ENCODE data around the gene ZNF860. TPM values are rescaled to one million over a fixed set of nuclear protein-coding genes. Genes with fewer than 3 reads are reported as not detected.

The ZNF860 gene
- total RNA-seq, 1 experiment from 2014 or later: 8.9 TPM

DNA sequence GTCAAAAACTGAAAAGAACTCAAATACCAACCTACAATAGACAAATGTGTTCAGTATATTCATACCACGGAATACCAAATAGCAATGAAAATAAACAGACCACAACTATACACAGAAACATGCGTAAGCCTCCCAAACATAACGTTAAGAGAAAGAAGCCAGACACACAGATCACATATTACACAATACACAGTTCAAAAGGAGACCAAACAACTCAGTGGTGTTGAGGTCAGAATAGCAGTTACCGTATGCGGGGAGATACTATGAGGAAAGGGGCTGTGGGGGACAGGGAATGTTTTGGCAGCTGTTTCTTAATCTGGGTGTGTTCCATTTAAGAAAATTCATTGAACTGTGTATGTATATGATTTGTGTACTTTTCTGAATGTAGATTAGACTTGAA, 7.1 kb upstream of the ZNF860 start:
- no TSS peak for BruUV-seq (replicated peaks)

DNA sequence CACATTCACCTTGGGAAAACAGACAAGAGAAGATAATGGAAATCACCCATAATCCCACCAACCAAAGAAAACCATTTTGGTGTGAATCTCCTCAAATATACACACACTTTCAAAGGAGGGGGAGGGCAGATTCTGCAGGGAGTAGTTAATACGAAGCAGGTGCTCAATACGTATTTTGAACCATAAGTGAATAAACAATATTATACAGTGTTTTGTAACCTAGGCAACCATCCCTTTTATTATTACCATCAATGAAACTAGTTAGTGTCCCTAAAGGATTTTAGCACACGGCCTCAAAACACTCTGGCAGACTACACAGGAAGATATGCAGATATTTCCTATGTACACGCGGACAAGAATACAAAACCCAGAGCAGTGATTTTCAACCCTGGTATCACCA, 6.6 kb upstream of the ZNF860 start:
- BruUV-seq (replicated peaks): no TSS peak
- POLR2A ChIA-PET: no interaction called here

More for the DNA sequence above, 7.1 kb upstream of the ZNF860 start:
- CTCF ChIA-PET: no interaction called here
- no peaks in the 10 kb centered on the region for H3K9me3 ChIP-seq (ENCODE audit: control insufficient read depth, insufficient read depth, low read depth, low read length)
- H3K27ac ChIP-seq (ENCODE audit: low read length): peak overlapping the region; percentile 99
- DNase-seq (ENCODE audit: low read depth, low spot score): no peak
- ATAC-seq: no peak
- TF ChIP-seq SIN3A (IDR thresholded peaks at IDR 0.05; ENCODE audit: borderline replicate concordance, insufficient read depth, low read depth, low read length): no peak
- TF ChIP-seq, protein P1, sequence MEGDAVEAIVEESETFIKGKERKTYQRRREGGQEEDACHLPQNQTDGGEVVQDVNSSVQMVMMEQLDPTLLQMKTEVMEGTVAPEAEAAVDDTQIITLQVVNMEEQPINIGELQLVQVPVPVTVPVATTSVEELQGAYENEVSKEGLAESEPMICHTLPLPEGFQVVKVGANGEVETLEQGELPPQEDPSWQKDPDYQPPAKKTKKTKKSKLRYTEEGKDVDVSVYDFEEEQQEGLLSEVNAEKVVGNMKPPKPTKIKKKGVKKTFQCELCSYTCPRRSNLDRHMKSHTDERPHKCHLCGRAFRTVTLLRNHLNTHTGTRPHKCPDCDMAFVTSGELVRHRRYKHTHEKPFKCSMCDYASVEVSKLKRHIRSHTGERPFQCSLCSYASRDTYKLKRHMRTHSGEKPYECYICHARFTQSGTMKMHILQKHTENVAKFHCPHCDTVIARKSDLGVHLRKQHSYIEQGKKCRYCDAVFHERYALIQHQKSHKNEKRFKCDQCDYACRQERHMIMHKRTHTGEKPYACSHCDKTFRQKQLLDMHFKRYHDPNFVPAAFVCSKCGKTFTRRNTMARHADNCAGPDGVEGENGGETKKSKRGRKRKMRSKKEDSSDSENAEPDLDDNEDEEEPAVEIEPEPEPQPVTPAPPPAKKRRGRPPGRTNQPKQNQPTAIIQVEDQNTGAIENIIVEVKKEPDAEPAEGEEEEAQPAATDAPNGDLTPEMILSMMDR (IDR thresholded peaks at IDR 0.05): no peak
- no peak for TF ChIP-seq TCF7L2 (IDR thresholded peaks at IDR 0.05; ENCODE audit: low read depth, low read length)
- no peak for TF ChIP-seq POLR2AphosphoS5 (IDR thresholded peaks at IDR 0.05; ENCODE audit: low read depth, low read length)
- TF ChIP-seq, protein P2, sequence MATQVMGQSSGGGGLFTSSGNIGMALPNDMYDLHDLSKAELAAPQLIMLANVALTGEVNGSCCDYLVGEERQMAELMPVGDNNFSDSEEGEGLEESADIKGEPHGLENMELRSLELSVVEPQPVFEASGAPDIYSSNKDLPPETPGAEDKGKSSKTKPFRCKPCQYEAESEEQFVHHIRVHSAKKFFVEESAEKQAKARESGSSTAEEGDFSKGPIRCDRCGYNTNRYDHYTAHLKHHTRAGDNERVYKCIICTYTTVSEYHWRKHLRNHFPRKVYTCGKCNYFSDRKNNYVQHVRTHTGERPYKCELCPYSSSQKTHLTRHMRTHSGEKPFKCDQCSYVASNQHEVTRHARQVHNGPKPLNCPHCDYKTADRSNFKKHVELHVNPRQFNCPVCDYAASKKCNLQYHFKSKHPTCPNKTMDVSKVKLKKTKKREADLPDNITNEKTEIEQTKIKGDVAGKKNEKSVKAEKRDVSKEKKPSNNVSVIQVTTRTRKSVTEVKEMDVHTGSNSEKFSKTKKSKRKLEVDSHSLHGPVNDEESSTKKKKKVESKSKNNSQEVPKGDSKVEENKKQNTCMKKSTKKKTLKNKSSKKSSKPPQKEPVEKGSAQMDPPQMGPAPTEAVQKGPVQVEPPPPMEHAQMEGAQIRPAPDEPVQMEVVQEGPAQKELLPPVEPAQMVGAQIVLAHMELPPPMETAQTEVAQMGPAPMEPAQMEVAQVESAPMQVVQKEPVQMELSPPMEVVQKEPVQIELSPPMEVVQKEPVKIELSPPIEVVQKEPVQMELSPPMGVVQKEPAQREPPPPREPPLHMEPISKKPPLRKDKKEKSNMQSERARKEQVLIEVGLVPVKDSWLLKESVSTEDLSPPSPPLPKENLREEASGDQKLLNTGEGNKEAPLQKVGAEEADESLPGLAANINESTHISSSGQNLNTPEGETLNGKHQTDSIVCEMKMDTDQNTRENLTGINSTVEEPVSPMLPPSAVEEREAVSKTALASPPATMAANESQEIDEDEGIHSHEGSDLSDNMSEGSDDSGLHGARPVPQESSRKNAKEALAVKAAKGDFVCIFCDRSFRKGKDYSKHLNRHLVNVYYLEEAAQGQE (IDR thresholded peaks at IDR 0.05; ENCODE audit: insufficient read depth in 1 of 2, low read depth in 2 of 2, low read length in 1 of 2): no peak
- POLR2A ChIA-PET: no interaction called here
- in situ Hi-C loops (cut with HindIII; ENCODE audit: low pct_unique_long_range_greater_than_20kb, low sequenced_read_pairs): no loop called here
- intact Hi-C loops (cut with micrococcal nuclease; ENCODE audit: unreplicated experiment): no loop called here
- H3K4me1 ChIP-seq (ENCODE audit: control insufficient read depth, insufficient read depth, low read length): peaks cover 75% of the 10 kb centered on the region
- H3K27me3 ChIP-seq (ENCODE audit: control insufficient read depth, insufficient read depth, low read length): no peaks in the 10 kb centered on the region
- no peak overlapping the region for H3K4me3 ChIP-seq (ENCODE audit: low read depth in 2 of 2, low read length in 2 of 2)
- H3K36me3 ChIP-seq (ENCODE audit: control insufficient read depth, insufficient read depth, low read length): no peaks in the 10 kb centered on the region

More for the DNA sequence above, 6.6 kb upstream of the ZNF860 start:
- H3K27ac ChIP-seq (ENCODE audit: low read length): peak overlapping the region; percentile 99
- intact Hi-C loops (cut with micrococcal nuclease; ENCODE audit: unreplicated experiment) (no loop called here), in situ Hi-C loops (cut with HindIII; ENCODE audit: low pct_unique_long_range_greater_than_20kb, low sequenced_read_pairs) (no loop called here)
- CTCF ChIA-PET: no interaction called here
- H3K4me3 ChIP-seq (ENCODE audit: low read depth in 2 of 2, low read length in 2 of 2): no peak overlapping the region
- no peaks in the 10 kb centered on the region for H3K36me3 ChIP-seq (ENCODE audit: control insufficient read depth, insufficient read depth, low read length)
- no peaks in the 10 kb centered on the region for H3K9me3 ChIP-seq (ENCODE audit: control insufficient read depth, insufficient read depth, low read depth, low read length)
- H3K4me1 ChIP-seq (ENCODE audit: control insufficient read depth, insufficient read depth, low read length): peaks cover 74% of the 10 kb centered on the region
- TF ChIP-seq POLR2AphosphoS5 (IDR thresholded peaks at IDR 0.05; ENCODE audit: low read depth, low read length): no peak
- no peak for TF ChIP-seq SIN3A (IDR thresholded peaks at IDR 0.05; ENCODE audit: borderline replicate concordance, insufficient read depth, low read depth, low read length)
- TF ChIP-seq TCF7L2 (IDR thresholded peaks at IDR 0.05; ENCODE audit: low read depth, low read length): no peak
- TF ChIP-seq, protein P2 (IDR thresholded peaks at IDR 0.05; ENCODE audit: insufficient read depth in 1 of 2, low read depth in 2 of 2, low read length in 1 of 2): no peak
- TF ChIP-seq, protein P1 (IDR thresholded peaks at IDR 0.05): no peak
- H3K27me3 ChIP-seq (ENCODE audit: control insufficient read depth, insufficient read depth, low read length): no peaks in the 10 kb centered on the region
- DNase-seq (ENCODE audit: low read depth, low spot score): no peak
- ATAC-seq: no peak

Measured in Panc1 (cell line).